ENCODE results near the gene PLCXD1. TPM values are rescaled to one million over a fixed set of nuclear protein-coding genes. Genes with fewer than 3 reads are reported as not detected.
"Not testable (repeated sequence)": the region's sequence is repeated elsewhere in the genome, so short reads cannot be mapped to it uniquely, and the experiment has no call there.

PLCXD1 gene
- total RNA-seq, 1 experiment from 2014 or later: 92.0 TPM

DNA sequence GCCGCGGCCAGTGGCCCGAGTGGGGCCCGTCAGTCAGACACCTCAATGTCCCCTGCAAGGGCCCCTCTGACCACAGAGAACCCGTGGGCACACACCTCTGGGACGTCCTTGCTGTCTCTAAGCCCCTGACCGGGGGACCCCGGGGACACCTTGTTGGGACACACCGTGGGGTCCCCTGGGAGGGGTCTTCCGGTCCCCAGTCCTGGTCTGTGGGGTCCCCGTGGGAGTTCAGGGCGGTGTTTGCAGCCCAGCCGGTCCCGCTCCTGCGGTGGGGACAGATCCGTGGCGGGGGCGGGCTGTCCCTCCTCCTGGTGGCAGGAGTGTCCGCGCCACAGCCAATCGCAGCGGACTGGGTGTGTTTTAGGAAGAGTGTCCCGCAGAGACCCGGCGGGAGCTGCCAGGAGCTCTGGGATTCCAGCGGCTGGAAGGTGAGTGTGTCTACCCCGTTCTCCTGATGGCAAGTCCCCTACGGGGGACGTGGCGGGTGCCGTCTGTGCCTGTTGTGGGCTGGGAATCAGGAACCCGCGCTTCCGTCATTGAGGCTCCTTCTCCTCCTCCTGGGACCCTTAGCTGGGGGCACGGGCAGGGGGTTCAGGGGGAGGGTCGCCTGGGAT, 5.1 kb upstream of the PLCXD1 start:
- DNase-seq: peak; percentile 94
- H3K36me3 ChIP-seq (replicated peaks; ENCODE audit: control insufficient read depth, insufficient read depth, low read length): no peaks in the 10 kb centered on the region; the same call in 1 of the 2 replicates
- peak overlapping the region; percentile 71 for H3K4me3 ChIP-seq (ENCODE audit: insufficient read depth, low read depth, low read length)
- H3K27me3 ChIP-seq (ENCODE audit: control insufficient read depth, insufficient read depth, low read length): no peaks in the 10 kb centered on the region

GRCh38 chrX:276581-277201, 4.5 kb upstream of the PLCXD1 start:
- H3K36me3 ChIP-seq (replicated peaks; ENCODE audit: control insufficient read depth, insufficient read depth, low read length): no peaks in the 10 kb centered on the region; the same call in 1 of the 2 replicates
- H3K4me3 ChIP-seq (ENCODE audit: insufficient read depth, low read depth, low read length): peak overlapping the region; percentile 71
- H3K27me3 ChIP-seq (ENCODE audit: control insufficient read depth, insufficient read depth, low read length): no peaks in the 10 kb centered on the region
- peak; percentile 66 for DNase-seq

DNA sequence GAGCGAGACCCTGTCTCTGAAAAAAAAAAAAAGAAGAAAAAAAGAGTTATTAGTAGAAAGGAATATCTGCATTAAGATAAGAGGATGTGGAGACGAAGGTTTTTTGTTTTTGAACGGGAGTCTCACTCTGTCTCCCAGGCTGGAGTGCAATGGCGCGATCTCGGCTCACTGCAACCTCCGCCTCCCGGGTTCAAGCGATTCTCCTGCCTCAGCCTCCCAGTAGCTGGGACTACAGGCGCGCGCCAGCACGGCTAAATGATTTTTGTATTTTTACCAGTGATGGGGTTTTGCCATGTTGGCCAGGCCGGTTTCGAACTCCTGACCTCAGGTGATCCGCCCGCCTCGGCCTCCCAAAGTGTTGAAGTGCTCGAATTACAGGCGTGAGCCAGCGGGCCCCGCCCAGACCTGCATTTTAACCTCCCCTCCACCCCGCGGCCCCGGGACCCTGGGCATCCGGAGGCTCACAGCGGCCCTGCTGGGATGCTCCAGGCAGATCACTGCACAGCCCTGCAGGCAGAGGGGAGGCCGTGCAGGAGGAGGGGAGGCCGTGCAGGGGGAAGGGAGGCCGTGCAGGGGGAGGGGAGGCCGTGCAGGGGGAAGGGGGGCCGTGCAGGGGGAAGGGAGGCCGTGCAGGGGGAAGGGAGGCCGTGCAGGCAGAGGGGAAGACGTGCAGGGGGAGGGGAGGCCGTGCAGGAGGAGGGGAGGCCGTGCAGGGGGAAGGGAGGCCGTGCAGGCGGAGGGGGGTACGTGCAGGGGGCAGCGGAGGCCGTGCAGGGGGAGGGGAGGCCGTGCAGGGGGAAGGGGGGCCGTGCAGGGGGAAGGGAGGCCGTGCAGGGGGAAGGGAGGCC, 1.2 kb upstream of the PLCXD1 start:
- not testable (repeated sequence) for H3K36me3 ChIP-seq (replicated peaks; ENCODE audit: control insufficient read depth, insufficient read depth, low read length); H3K27me3 ChIP-seq (ENCODE audit: control insufficient read depth, insufficient read depth, low read length)
- DNase-seq: peak; percentile 81
- H3K4me3 ChIP-seq (ENCODE audit: insufficient read depth, low read depth, low read length): peak overlapping the region; percentile 28

DNA sequence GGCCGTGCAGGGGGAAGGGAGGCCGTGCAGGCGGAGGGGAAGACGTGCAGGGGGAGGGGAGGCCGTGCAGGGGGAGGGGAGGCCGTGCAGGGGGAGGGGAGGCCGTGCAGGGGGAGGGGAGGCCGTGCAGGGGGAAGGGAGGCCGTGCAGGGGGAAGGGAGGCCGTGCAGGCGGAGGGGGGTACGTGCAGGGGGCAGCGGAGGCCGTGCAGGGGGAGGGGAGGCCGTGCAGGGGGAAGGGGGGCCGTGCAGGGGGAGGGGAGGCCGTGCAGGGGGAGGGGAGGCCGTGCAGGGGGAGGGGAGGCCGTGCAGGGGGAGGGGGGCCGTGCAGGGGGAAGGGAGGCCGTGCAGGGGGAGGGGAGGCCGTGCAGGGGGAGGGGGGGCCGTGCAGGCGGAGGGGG, 459 bp upstream of the PLCXD1 start:
- not testable (repeated sequence) for H3K27me3 ChIP-seq (ENCODE audit: control insufficient read depth, insufficient read depth, low read length); H3K4me3 ChIP-seq (ENCODE audit: insufficient read depth, low read depth, low read length); DNase-seq
- peaks cover 15% of the 10 kb centered on the region for H3K36me3 ChIP-seq (replicated peaks; ENCODE audit: control insufficient read depth, insufficient read depth, low read length)

- H3K27me3 ChIP-seq (ENCODE audit: control insufficient read depth, insufficient read depth, low read length); DNase-seq: not testable (repeated sequence)
- peaks cover 20% of the 10 kb centered on the region for H3K36me3 ChIP-seq (replicated peaks; ENCODE audit: control insufficient read depth, insufficient read depth, low read length)
- peak overlapping the region; percentile 67 for H3K4me3 ChIP-seq (ENCODE audit: insufficient read depth, low read depth, low read length)
These were observed 960 bp downstream of the PLCXD1 start for GRCh38 chrX:282000-282681.

DNA sequence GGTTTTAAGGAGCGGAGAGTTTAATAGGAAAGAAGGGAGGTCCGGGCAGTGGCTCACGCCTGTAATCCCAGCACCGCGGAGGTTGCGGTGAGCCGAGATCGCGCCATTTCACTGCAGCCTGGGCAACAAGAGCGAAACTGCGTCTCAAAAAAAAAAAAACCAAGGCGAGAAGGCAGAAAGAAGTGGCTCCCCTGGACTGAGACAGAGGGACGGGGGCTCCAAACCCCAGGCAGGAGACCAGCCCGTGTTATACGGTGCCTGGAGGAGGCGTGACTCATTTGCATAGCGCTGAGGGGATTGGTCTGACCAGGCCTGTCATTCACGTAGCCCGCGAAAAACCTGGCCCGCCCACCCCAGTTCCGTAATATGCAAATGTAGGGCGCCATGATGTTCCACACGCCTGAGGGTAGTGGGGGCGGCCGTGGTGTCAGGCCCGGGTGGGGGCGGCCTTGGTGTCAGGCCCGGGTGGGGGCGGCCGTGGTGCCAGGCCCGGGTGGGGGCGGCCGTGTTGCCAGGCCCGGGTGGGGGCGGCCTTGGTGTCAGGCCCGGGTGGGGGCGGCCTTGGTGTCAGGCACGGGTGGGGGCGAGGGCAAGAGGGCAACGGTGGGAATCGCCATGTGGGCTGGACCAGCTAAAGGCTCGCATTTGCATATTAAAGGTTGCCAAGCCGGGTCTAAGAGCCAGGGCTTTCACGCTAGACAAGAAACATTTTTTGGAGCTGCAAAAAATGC, 2.1 kb downstream of the PLCXD1 start:
- peak overlapping the region; percentile 67 for H3K4me3 ChIP-seq (ENCODE audit: insufficient read depth, low read depth, low read length)
- H3K36me3 ChIP-seq (replicated peaks; ENCODE audit: control insufficient read depth, insufficient read depth, low read length): peaks cover 24% of the 10 kb centered on the region
- peak; percentile 90 for DNase-seq
- no peaks in the 10 kb centered on the region for H3K27me3 ChIP-seq (ENCODE audit: control insufficient read depth, insufficient read depth, low read length)

GRCh38 chrX:285076-285677, 4.0 kb downstream of the PLCXD1 start:
- H3K36me3 ChIP-seq (replicated peaks; ENCODE audit: control insufficient read depth, insufficient read depth, low read length): peaks cover 33% of the 10 kb centered on the region
- no peaks in the 10 kb centered on the region for H3K27me3 ChIP-seq (ENCODE audit: control insufficient read depth, insufficient read depth, low read length)
- no peak for DNase-seq
- no peak overlapping the region for H3K4me3 ChIP-seq (ENCODE audit: insufficient read depth, low read depth, low read length)

DNA sequence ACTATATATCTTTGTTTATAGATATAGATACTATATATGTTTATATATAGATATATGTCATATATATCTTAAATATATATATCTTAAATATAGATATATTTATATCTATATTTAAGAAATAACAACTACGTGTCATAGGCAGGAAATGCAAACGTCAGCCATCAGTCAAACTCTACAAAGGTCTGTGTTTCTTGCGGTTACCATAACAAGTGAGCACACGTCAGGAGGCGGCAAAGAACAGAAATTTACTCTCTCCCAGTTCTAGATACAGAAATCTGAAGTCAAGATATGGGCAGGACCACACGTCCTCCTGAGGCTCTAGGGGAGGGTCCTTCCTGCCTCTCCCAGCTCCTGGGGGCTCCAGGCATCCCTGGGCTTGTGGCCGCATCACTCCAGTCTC, 6.5 kb downstream of the PLCXD1 start:
- H3K27me3 ChIP-seq (ENCODE audit: control insufficient read depth, insufficient read depth, low read length): no peaks in the 10 kb centered on the region
- no peak overlapping the region for H3K4me3 ChIP-seq (ENCODE audit: insufficient read depth, low read depth, low read length)
- DNase-seq: no peak
- H3K36me3 ChIP-seq (replicated peaks; ENCODE audit: control insufficient read depth, insufficient read depth, low read length): peaks cover 41% of the 10 kb centered on the region

DNA sequence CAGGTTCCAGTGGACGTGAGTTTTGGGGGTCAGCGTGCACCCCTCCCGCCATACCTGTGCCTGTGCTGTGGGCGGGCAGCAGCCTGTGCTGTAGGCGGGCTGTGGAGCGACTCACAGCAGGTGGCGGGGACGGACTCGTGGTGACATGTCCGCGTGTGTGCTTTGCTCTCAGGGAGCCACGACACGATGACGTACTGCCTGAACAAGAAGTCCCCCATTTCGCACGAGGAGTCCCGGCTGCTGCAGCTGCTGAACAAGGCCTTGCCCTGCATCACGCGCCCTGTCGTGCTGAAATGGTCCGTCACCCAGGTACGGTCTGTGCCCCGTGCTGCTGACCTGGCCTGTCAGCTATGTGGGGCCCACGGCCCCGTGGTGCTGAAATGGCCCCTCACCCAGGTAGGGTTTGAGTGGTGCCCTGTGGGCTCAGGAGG, 7.4 kb downstream of the PLCXD1 start:
- H3K36me3 ChIP-seq (replicated peaks; ENCODE audit: control insufficient read depth, insufficient read depth, low read length): peaks cover 47% of the 10 kb centered on the region
- H3K4me3 ChIP-seq (ENCODE audit: insufficient read depth, low read depth, low read length): no peak overlapping the region
- no peaks in the 10 kb centered on the region for H3K27me3 ChIP-seq (ENCODE audit: control insufficient read depth, insufficient read depth, low read length)
- peak; percentile 14 for DNase-seq

DNA sequence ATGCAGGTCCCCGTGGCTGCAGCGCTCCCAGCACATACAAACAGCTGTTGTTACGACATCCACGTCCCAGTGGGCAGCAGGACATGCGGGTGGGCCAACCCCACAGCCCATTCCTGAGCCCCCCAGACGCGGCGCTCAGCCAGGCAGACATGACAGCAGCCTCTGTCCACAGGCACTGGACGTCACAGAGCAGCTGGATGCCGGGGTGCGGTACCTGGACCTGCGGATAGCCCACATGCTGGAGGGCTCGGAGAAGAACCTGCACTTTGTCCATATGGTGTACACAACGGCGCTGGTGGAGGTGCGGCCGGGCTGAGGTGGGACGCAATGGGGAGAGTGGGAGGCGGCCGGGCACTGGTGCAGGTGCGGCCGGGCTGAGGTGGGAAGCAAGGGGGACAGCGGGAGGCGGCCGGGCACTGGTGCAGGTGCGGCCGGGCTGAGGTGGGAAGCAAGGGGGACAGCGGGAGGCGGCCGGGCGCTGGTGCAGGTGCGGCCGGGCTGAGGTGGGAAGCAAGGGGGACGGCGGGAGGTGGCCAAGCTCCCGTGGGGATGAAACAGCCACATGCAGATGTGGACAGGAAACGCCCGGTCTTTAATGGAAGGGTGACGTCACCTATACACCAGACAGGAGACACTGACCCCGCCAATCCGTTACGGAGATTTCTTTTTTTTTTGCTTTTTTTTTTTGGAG, 9.4 kb downstream of the PLCXD1 start:
- no peaks in the 10 kb centered on the region for H3K27me3 ChIP-seq (ENCODE audit: control insufficient read depth, insufficient read depth, low read length)
- H3K4me3 ChIP-seq (ENCODE audit: insufficient read depth, low read depth, low read length): no peak overlapping the region
- peaks cover 37% of the 10 kb centered on the region for H3K36me3 ChIP-seq (replicated peaks; ENCODE audit: control insufficient read depth, insufficient read depth, low read length)
- DNase-seq: peak; percentile 21

DNA sequence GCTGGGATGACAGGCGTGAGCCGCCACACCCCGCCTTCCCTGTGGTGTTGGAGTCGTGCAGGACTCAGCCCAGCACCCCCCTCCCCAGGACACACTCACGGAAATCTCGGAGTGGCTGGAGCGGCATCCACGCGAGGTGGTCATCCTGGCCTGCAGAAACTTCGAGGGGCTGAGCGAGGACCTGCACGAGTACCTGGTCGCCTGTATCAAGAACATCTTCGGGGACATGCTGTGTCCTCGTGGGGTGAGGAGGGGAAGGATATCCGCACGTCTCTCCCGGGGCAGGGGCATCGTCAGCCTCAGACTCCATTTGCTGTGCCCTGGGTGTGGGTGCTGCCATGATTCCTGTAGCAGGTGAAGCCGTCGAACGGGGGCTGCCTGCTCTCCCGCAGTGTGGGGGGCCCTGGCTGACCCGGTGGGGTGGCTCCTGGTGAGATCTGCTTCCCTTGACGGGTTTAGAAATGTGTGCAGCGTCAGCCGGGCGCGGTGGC, 10.3 kb downstream of the PLCXD1 start:
- peaks cover 37% of the 10 kb centered on the region for H3K36me3 ChIP-seq (replicated peaks; ENCODE audit: control insufficient read depth, insufficient read depth, low read length)

GRCh38 chrX:292900-293897, 12.0 kb downstream of the PLCXD1 start:
- peaks cover 33% of the 10 kb centered on the region for H3K36me3 ChIP-seq (replicated peaks; ENCODE audit: control insufficient read depth, insufficient read depth, low read length)
- no peaks in the 10 kb centered on the region for H3K27me3 ChIP-seq (ENCODE audit: control insufficient read depth, insufficient read depth, low read length)
- peak; percentile 29 for DNase-seq
- H3K4me3 ChIP-seq (ENCODE audit: insufficient read depth, low read depth, low read length): no peak overlapping the region

More for the DNA sequence above, 10.3 kb downstream of the PLCXD1 start:
- H3K4me3 ChIP-seq (ENCODE audit: insufficient read depth, low read depth, low read length): no peak overlapping the region
- peak; percentile 13 for DNase-seq
- no peaks in the 10 kb centered on the region for H3K27me3 ChIP-seq (ENCODE audit: control insufficient read depth, insufficient read depth, low read length)

Measured in H7 (cell line).